ENCODE results near the gene XPO4. TPM values are rescaled to one million over a fixed set of nuclear protein-coding genes. Genes with fewer than 3 reads are reported as not detected.

XPO4 gene
- total and polyA plus RNA-seq, 10 of the 15 experiments (the other 5 are each of a cell fraction or from before 2014, with no cell fraction given), result 3.6 to 24.9 (median 18.4) TPM

DNA sequence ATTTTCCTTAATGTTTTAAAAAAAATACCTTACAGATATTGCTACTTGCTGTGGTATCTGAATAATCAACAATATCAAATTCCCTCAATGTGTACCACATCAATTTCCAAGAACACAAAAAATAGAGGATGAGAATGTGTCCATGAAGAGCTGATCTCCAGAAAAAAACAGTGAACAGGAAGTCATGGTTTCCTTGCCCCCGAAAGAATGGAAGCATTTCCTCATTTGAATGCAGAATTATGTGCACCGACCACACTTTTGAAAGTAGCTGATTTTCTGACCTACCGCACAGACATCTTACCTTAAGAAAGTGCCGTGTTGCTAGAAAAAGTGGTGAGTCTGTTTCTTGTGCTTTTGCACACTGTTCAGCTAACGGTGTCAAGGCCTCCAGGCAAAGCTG, 115.4 kb downstream of the XPO4 start (continued):
- TF ChIP-seq BHLHE40 (IDR thresholded peaks at IDR 0.05; ENCODE audit: borderline replicate concordance in 1 of 2, low read depth in 2 of 2, low read length in 1 of 2), result no peak
- TF ChIP-seq NRF1 (conservative IDR thresholded peaks at IDR 0.05; ENCODE audit: low read depth, low read length), result no peak
- no peak for TF ChIP-seq SMAD5 (IDR thresholded peaks at IDR 0.05; ENCODE audit: low read depth)
- TF ChIP-seq KAT2A (conservative IDR thresholded peaks at IDR 0.05; ENCODE audit: control insufficient read depth, low read depth, low read length), result no peak

DNA sequence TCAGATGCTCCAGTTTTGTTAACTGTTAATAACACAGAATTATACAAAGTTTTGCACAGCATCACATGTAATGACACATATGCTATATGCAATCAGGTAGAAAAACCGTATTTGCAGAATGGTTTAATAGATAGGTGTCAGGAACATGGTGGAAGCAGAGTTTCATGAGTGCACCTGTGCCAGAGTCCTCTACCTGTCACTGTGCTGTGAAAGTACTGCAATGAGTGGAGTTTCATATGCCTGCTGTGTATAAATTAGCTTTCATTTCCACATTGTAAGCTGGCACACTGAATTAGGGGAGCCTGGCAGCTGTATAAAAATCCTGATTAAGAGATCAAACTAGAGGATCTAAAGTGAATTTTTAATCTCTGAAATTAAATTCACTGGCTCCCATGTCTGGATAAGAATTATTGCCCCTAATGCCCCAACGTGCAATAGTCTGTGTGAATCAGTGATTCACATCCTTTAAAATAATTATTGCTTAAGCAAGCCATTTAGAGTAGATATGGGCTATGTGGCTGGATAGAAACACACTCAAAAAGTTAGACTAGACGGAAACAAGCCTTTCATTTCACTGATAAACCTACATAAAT, 120.3 kb downstream of the XPO4 start:
- H3K79me2 ChIP-seq (ENCODE audit: control insufficient read depth, insufficient read depth, low read length), result no peaks in the 10 kb centered on the region
- POLR2A ChIA-PET, result no interaction called here
- DNase-seq (ENCODE audit: low read depth, low spot score), result no peak
- 42% methylated on average over 3 of the region's 3 CpGs for WGBS (ENCODE audit: insufficient coverage, insufficient replicate concordance, low lambda C conversion rate, missing lambda C conversion rate)
- H3K27ac ChIP-seq (ENCODE audit: control insufficient read depth, insufficient read depth), result peak overlapping the region; percentile 23; the same call in 1 of the 2 replicates
- RAD21 ChIA-PET (ENCODE audit: unreplicated experiment), result no interaction called here
- no peak overlapping the region for H2AFZ ChIP-seq (ENCODE audit: control insufficient read depth, low read depth, low read length)
- BruUV-seq (replicated peaks), result TSS peak; percentile 42
- SMC1A ChIA-PET (ENCODE audit: uncharacterized antibody, unreplicated experiment), result interaction anchor here (0.7 kb wide), 1 partner anchor 10 kb away, joined by 3 read pairs; no protein-coding TSS in a partner anchor
- no peak overlapping the region for H3K4me3 ChIP-seq
- ATAC-seq, result peak; percentile 66; the same call in 2 of the 3 replicates
- no peak overlapping the region for H3K4me2 ChIP-seq (ENCODE audit: control insufficient read depth, insufficient read depth)
- no peaks in the 10 kb centered on the region for H4K20me1 ChIP-seq (ENCODE audit: control insufficient read depth, insufficient read depth)
- in situ Hi-C loops (cut with MboI) (no loop called here), intact Hi-C loops (cut with micrococcal nuclease; ENCODE audit: unreplicated experiment) (no loop called here)
- H3K27me3 ChIP-seq (replicated peaks in 1 of 2; ENCODE audit: control insufficient read depth in 2 of 2, insufficient read depth in 2 of 2, low read length in 1 of 2), result no peaks in the 10 kb centered on the region
- no peak overlapping the region for H3K9ac ChIP-seq (ENCODE audit: control insufficient read depth, insufficient read depth, low read length)
- H3K4me1 ChIP-seq (ENCODE audit: control insufficient read depth, insufficient read depth, low read length), result peaks cover 7% of the 10 kb centered on the region
- no peak for FAIRE-seq
- peak; percentile 20; the same call in 1 of the 2 replicates for TF ChIP-seq JUNB (IDR thresholded peaks at IDR 0.05)
- no peak for TF ChIP-seq STAT1 (conservative IDR thresholded peaks at IDR 0.05)
- TF ChIP-seq TCF3 (IDR thresholded peaks at IDR 0.05; ENCODE audit: borderline replicate concordance, insufficient read depth, low read depth, low read length), result 0 out of 2 replicates have a peak, but pooled peaks have one; percentile 33
- TF ChIP-seq KLF5 (IDR thresholded peaks at IDR 0.05; ENCODE audit: partially characterized antibody), result no peak
- TF ChIP-seq IRF3 (IDR thresholded peaks at IDR 0.05), result no peak
- TF ChIP-seq BMI1 (IDR thresholded peaks at IDR 0.05; ENCODE audit: borderline replicate concordance), result no peak
- TF ChIP-seq ZNF384 (IDR thresholded peaks at IDR 0.05; ENCODE audit: borderline replicate concordance, low read depth, low read length), result no peak
- no peaks in the 10 kb centered on the region for H3K9me3 ChIP-seq (replicated peaks; ENCODE audit: control insufficient read depth, insufficient read depth, low read length)
- CTCF ChIA-PET, result interaction anchor here (0.6 to 1.2 kb wide), 2 partner anchors 288 to 520 kb away, joined by 3 read pairs; no protein-coding TSS in a partner anchor
- H3K36me3 ChIP-seq (ENCODE audit: control insufficient read depth in 2 of 2, insufficient read depth in 2 of 2, low read length in 1 of 2), result peaks cover 0 to 4% of the 10 kb centered on the region in 2 experiments; a peak in 3 of 4 replicates

Measured in GM12878 (cell line).